ENCODE results near the gene BOLA3.
A peak's percentile ranks its signal among the peaks of the same experiment; 100 is the strongest.
"Not testable (repeated sequence)": the region's sequence is repeated elsewhere in the genome, so short reads cannot be mapped to it uniquely, and the experiment has no call there.

Gene BOLA3

GRCh38 chr2:74148457-74149246, 940 bp upstream of the BOLA3 start:
- no peak for DNase-seq

DNA sequence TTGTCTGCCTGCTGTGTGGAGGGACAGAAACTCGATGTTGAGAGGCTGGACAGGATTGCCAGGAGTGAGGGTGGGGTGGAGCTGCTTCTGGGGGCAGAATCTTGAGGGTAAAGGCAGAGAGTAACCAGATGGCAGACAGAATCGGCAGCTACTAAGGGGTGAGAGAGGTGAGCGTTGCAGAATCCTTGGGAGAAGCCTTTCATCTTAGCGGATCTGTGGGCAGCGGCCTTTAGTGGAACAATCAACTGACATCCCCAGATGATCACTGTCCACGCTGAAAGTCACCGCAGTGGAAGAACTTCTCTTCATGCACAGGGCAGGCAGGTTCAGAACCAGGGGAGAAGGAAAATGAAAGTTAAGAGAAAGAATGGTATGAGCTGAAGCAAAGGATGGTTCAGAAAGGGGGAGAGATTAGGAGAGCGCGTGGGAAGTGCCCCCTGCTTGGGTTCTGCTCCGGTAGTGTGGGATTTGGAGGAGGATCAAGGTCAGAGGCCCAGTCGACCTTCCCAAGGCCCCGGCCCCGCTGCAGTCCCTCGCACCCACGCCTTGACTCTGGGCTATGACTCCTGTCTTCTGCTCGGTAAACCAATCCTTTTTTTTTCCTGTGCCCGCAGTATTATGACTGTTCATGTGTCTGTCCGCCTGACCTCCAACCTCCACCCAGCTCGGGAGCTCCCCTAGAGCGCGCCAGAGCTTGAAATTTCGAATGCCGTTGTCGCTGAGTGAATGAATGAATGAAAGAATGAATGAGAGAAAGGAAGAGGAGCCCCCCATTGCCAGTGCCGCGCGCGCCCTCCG, 584 bp downstream of the BOLA3 start:
- no peak for DNase-seq

DNA sequence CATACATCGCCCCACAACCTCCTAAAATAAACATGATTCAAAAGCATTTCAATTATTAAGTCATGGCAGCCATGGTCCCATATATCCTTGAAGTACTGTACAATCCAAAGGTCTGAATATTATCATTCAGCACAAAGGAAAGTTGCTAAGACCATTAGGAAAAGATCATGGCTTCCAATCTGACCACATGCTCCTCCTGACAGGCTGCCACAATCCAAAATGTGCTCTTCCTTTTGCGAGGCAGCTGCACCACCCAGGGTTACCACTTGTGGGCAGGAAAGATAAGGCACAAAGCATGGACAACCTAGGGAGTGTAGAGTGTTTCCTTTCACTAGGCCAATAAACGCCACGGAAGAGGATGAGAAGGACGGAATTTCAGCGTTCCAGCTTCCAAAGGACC, 5.4 kb downstream of the BOLA3 start:
- no peak for DNase-seq

- DNase-seq: no peak
These were observed 8.9 kb downstream of the BOLA3 start for GRCh38 chr2:74138600-74139323.

GRCh38 chr2:74137651-74138599, 9.8 kb downstream of the BOLA3 start:
- no peak for DNase-seq

DNA sequence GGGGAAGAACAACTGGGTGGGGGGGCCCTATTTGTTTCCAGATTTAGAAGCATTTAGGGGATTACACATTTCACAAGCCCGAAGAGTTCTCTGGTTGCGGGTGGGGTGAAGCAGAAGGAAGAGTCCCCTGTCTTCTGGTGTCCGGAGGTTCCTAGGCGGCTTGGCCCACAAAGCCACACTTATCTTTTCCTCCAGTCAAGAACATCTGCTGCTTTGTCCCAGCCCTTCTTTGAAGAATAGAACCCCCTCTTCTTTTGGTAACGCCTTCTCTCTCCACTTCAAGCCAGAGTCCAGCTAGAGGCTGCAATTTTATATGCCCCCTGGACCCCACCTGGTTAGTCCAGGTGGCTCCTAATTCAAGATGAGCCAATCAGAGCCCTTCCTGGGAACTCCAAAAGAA, 15.8 kb downstream of the BOLA3 start:
- DNase-seq: no peak

DNA sequence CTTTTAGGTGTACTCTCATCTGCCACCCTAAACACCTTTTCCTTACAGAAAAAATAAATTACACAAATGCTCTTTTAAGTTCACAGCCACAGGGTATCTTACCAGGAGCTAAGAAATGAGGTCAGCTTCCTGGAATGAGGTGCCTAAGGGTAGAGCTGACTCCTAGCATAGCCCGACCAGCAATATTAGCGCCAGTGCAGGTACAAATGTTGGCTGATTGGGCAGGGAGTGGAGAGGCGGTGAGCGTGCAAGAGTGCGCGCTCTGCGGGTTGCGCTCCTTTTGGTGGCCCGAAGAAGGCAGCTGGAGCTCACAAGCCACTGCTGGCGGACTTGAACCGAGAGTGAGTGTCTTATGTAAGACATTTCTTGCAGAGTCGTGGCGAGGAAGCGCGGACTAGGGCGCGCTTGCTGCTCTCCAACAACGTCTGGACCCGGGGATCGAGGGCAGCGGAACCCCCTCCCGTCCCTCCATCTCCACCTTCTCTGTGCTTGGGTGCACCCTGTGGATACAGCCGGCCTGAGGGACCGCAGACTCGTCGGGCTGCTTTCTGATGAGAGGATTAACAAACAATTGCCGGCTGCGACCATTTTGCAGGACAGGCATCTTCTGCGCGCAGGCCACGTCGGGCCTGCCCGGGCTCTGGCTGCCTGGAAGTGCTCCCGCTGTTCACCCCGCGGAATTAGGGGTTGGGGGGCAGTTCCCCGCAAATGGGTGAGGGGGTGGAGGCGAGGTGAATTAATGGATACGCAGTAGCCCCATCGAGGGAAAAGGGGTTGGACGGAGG, 17.3 kb downstream of the BOLA3 start:
- no peak for DNase-seq

DNA sequence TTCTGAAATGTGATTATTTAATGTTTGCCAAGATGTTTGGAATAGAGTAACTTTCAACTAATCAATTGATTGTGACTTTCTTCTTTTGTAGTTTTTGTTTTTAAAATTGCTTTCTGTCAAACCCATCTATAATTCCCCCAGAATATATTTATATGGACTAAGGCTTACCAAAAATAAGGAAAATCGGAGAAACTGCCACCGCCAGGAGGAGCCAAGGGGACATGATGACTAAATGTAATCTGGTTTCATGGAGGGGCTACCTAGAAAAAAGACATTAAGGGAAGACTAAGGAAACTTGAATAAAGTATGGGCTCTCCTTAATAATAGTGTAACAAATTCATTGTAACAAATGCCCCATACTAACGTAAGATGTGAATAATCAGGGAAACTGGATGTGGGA, 19.5 kb downstream of the BOLA3 start:
- DNase-seq: no peak

GRCh38 chr2:74123955-74124354, 23.8 kb downstream of the BOLA3 start:
- DNase-seq: not testable (repeated sequence)

- not testable (repeated sequence) for DNase-seq
These were observed 25.9 kb downstream of the BOLA3 start for GRCh38 chr2:74121846-74122245.

DNA sequence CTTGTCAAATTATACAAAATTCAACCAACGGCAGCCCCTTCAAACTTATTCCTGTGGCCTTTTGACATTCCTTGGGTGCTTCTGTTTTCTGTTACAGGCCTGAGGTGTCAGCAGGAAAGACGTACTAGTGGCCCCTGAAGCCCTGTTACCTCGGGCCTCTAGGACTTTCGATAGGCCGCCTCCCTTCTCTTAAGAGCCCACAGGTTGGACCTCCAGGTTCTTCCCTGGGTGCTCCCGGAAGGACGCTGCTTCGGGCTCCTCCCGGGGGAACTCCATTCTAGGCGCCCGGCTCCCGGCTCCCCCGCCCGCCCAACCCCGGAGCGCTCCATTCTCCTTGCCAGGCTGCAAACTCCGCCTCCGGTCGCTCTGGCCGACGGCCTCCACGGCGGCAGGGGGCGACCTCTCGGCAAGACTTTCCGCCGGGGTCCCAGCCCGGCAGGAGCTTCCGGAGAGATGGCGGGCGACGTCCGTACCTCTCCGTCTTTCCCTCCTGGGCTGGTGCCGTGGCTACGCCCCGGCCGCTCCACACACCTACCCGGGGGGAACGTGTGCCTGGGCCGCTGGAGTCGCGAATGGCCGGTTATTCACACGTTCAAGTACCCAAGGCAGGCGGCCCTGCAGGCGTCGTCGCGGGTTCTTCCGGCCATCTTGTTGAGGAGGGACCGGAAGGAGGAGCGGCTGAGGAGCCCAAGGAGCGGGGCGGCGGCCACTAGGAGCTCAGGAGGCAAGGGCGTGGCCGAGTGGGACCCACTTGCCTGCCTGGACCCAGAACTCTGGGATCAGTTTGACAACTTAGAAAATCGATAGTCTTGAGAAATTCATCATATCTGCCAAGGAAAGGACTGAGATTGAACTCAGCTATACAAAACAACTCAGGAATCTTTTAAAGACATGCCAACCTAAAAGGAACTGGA, 27.5 kb downstream of the BOLA3 start:
- peak; percentile 80 to 83 for DNase-seq

DNA sequence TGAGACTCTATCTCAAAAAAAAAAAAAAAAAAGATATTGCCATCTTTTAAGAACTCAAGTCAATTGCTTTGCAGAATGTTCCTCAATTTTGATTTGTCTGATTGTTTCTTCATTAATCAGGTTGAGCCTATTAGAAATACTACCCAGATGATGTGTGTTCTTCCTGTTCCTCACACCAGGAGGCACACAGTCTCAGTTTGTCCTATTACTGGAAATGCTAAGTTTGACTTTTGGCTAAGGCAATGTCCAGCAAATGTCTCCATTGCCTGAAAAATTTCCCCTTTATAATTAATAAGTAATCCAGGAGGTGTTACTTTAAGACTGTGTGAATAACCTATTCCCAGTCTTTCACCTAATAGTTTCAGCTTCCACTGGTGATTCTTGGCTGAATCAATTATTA, 28.4 kb downstream of the BOLA3 start:
- no peak for DNase-seq

GRCh38 chr2:74111380-74111779, 36.3 kb downstream of the BOLA3 start:
- DNase-seq: no peak

- no peak for DNase-seq
These were observed 37.2 kb downstream of the BOLA3 start for GRCh38 chr2:74110537-74110936.

GRCh38 chr2:74109551-74109950, 38.2 kb downstream of the BOLA3 start:
- DNase-seq: no peak

- no peak for DNase-seq
These were observed 40.6 kb downstream of the BOLA3 start for GRCh38 chr2:74107071-74107470.

DNA sequence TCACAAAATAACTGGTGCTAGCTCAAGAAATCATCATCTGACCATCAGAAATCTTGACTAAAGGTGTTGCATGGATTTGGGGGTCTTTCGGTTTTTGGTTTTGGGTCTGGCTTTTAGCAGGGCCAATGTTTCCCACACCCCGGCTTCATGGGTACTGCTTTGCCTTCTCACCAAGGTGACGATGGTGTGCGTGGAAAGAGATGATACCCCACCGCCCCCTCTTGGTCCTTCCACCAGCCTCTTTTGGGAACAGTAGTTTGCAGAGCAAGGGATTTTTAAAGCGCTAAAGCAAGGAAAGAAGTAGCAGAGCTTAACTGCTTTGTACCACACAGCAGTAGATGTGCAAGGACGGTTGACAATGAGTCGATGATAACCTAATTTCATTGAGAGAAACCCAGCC, 42.3 kb downstream of the BOLA3 start:
- no peak for DNase-seq

- DNase-seq: no peak
These were observed 42.9 kb downstream of the BOLA3 start for GRCh38 chr2:74104839-74105238.

- DNase-seq: no peak
These were observed 43.9 kb downstream of the BOLA3 start for GRCh38 chr2:74103763-74104162.

- no peak for DNase-seq
These were observed 45.2 kb downstream of the BOLA3 start for GRCh38 chr2:74102516-74102915.
